Muscle layer of colon (tissue), 2 donors: ENCODE results near the gene TRAF3IP3.

ENCODE experiments used
- H3K27ac ChIP-seq: one replicate; pipeline ENCODE4 v1.7.0; 2013; ENCODE audit warnings: low read depth, mild to moderate bottlenecking, low read length, moderate library complexity
- H3K27me3 ChIP-seq, 2 donors: one replicate each; pipeline ENCODE4 v1.7.0; 2013; ENCODE audit warnings: low read length in 2 of 2, mild to moderate bottlenecking in 2 of 2; ENCODE audit not compliant: insufficient read depth in 2 of 2, control insufficient read depth in 1 of 2
- H3K36me3 ChIP-seq: one replicate; pipeline ENCODE4 v1.7.0; 2013; ENCODE audit warnings: mild to moderate bottlenecking, low read length; ENCODE audit not compliant: insufficient read depth
- H3K4me1 ChIP-seq: one replicate; pipeline ENCODE4 v1.7.0; 2013; ENCODE audit warnings: mild to moderate bottlenecking, low read length; ENCODE audit not compliant: insufficient read depth
- H3K4me3 ChIP-seq, 2 donors: one replicate each; pipeline ENCODE4 v1.7.0; 2013; ENCODE audit warnings: low read length in 2 of 2, low read depth in 1 of 2, mild to moderate bottlenecking in 1 of 2, moderate library complexity in 1 of 2
- H3K9ac ChIP-seq: one replicate; pipeline ENCODE4 v1.7.0; 2013; ENCODE audit warnings: low read length
- H3K9me3 ChIP-seq: one replicate; pipeline ENCODE4 v1.7.0; 2013; ENCODE audit warnings: mild to moderate bottlenecking, low read length
- donor health status: abdominal sarcoma.
- donor health status: Adenocarcinoma of cecum.

Gene TRAF3IP3

DNA sequence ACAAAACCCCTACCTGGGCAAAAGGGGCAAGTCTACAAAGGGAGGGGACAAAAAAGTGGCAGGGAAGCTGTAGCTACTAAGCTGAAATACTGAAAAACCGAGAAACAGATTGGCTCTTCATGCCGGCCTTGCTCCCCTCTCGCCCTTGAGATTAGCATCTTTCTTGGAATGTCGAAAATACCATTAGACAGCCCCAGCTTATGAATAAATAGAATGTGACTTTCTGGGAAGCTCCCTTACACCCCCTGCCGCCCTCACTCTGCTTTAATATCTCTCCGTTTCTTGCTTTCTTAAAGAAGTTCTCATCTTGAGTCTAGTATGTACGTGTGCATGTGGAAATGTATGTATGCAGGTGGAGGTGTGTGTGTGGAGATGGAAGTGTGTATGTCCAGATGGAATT lies 14.1 kb downstream of the TRAF3IP3 start:
- Histone ChIP-seq H3K4me1 (peaks cover 35% of the 10 kb centered on the region), H3K4me3 (no peak overlapping the region), H3K9me3 (no peaks in the 10 kb centered on the region), H3K27me3 (no peaks in the 10 kb centered on the region), H3K27ac (peak overlapping the region; percentile 67), H3K36me3 (no peaks in the 10 kb centered on the region), H3K9ac (no peak overlapping the region)

DNA sequence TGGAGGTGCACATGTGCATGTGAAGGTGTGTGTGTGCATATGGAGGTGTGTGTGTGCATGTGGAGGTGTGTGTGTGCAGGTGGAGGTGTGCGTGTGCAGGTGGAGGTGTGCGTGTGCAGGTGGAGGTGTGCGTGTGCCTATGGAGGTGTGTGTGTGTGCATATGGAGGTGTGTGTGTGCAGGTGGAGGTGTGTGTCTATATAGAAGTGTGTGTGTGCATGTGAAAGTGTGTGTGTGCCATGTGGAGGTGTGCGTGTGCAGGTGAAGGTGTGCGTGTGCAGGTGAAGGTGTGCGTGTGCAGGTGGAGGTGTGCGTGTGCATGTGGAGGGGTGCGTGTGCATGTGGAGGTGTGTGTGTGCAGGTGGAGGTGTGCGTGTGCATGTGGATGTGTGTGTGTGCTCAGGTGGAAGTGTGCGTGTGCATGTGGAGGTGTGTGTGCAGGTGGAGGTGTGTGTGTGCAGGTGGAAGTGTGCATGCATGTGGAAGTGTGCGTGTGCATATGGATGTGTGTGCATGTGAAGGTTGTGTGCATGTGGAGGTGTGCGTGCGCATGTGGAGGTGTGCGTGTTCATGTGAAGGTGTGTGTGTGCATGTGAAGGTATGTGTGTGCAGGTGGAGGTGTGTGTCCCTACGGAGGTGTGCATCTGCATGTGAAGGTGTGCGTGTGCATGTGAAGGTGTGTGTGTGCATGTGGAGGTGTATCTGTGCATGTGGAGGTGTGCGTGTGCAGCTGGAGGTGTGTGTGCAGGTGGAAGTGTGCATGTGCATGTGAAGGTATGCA lies 15.0 kb downstream of the TRAF3IP3 start:
- Histone ChIP-seq H3K9ac (no peak overlapping the region), H3K4me1 (peaks cover 35% of the 10 kb centered on the region)

DNA sequence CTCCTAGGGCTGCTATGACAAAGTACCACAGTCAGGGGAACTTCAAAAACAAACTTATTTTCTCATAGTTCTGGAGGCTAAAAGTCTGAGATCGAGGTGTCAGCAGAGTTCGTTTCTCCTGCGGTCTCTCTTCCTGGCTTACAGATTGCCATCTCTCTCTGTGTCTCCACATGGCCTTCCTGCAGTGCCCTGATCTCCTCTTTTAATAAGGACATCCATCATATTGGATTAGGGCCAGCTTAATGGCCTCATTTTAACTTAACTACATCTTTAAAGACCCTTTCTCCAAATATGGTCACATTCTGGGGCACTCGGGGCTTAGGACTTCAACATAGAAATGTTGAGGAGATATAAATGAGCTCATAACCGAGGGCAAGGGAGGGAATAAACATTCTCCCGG lies 16.3 kb downstream of the TRAF3IP3 start:
- no peaks in the 10 kb centered on the region for H3K27me3 ChIP-seq
- H3K4me1 ChIP-seq = peaks cover 35% of the 10 kb centered on the region
- no peak overlapping the region for H3K27ac ChIP-seq

More for the DNA sequence above, 15.0 kb downstream of the TRAF3IP3 start:
- Histone ChIP-seq H3K27me3 (no peaks in the 10 kb centered on the region), H3K36me3 (no peaks in the 10 kb centered on the region), H3K9me3 (no peaks in the 10 kb centered on the region), H3K4me3 (no peak overlapping the region), H3K27ac (no peak overlapping the region)

DNA sequence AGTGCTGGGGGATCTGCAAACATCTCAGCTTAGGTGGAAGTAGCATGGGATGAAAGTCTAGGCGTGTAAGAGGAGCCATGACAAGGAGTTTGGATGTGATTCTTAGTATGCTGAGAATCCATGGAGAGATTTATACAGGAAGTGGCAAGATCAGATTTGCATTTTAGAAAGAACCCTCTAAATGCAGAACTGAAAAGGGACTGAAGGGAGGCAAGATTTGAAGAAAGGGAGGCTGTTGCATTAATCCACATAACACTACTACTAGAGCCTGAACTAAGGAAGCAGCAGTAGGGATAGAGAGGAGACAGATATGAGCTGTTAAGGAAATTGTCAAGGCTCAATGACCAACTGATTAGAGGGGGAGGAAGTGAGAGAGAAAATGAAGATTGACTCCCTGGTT lies 18.7 kb downstream of the TRAF3IP3 start:
- Histone ChIP-seq H3K9ac (no peak overlapping the region), H3K27ac (no peak overlapping the region), H3K4me1 (peaks cover 16% of the 10 kb centered on the region), H3K27me3 (no peaks in the 10 kb centered on the region), H3K36me3 (no peaks in the 10 kb centered on the region), H3K9me3 (no peaks in the 10 kb centered on the region), H3K4me3 (no peak overlapping the region)

More for the DNA sequence above, 16.3 kb downstream of the TRAF3IP3 start:
- Histone ChIP-seq H3K4me3 (no peak overlapping the region), H3K9ac (no peak overlapping the region), H3K36me3 (no peaks in the 10 kb centered on the region), H3K9me3 (no peaks in the 10 kb centered on the region)

DNA sequence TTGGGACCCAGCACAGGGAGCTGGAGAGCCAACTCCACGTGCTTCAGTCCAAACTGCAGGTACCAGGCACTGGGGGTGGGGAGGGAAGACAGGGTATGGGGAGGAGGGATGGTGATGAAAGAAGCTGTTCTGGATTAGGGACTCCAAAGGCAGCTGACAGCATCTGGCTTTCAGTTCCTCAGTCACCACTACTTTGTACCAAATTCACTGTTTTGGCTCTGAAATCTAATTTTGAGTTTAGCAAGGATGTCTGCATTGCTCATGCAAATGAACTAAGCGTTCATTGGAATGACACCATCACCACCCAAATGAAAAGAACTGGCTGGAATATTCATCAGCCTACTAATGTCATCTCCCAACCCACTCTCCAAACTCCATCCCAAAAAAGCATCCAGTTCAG lies 19.8 kb downstream of the TRAF3IP3 start:
- Histone ChIP-seq H3K9me3 (no peaks in the 10 kb centered on the region), H3K27me3 (no peaks in the 10 kb centered on the region), H3K4me3 (no peak overlapping the region), H3K9ac (no peak overlapping the region), H3K27ac (no peak overlapping the region), H3K4me1 (peaks cover 6% of the 10 kb centered on the region), H3K36me3 (no peaks in the 10 kb centered on the region)

DNA sequence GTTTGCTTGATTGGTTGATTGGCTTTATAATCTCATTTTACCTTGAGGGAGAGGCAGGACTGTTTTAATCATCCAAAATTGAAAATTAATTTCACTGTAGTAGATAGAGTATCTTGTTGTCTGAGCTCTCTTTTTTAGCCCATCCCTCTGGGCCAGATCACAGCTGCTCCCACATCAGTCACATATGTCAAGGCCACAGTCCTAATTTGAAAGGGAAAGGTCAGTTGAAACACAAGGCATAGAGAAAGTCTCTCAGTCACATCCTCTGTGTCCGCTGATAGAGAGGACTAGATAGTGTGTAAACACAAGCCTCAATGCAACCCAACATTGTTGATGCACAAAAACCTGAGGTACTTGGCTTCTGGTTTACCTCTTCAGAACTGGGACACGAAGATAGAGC lies 21.7 kb downstream of the TRAF3IP3 start:
- no peaks in the 10 kb centered on the region for H3K4me1 ChIP-seq
- no peak overlapping the region for H3K9ac ChIP-seq
- H3K9me3 ChIP-seq = no peaks in the 10 kb centered on the region
- H3K27ac ChIP-seq = no peak overlapping the region
- H3K36me3 ChIP-seq = no peaks in the 10 kb centered on the region
- no peaks in the 10 kb centered on the region for H3K27me3 ChIP-seq
- no peak overlapping the region for H3K4me3 ChIP-seq

DNA sequence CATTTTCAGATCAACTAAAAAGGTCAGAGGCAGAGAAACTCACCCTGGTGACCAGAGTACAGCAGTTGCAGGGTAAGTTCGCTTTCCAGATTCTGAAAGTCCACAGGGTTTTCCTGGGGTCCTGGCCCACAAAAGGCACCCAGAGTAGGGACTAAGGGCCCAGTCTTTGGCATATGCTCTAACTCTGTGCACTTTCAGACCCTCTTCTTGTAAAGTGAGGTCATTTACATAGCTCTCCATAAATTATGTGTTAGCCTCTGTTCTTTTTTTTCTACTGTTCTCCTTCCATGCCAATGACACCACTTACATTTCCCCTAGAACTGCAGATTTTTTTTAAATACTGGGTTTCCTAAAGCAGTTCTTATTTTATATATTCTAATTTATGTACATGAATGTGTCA lies 22.2 kb downstream of the TRAF3IP3 start:
- no peaks in the 10 kb centered on the region for H3K9me3 ChIP-seq
- H3K4me3 ChIP-seq = no peak overlapping the region
- H3K9ac ChIP-seq = no peak overlapping the region
- H3K36me3 ChIP-seq = no peaks in the 10 kb centered on the region
- H3K27me3 ChIP-seq = no peaks in the 10 kb centered on the region
- H3K4me1 ChIP-seq = peaks cover under 1% of the 10 kb centered on the region
- no peak overlapping the region for H3K27ac ChIP-seq

DNA sequence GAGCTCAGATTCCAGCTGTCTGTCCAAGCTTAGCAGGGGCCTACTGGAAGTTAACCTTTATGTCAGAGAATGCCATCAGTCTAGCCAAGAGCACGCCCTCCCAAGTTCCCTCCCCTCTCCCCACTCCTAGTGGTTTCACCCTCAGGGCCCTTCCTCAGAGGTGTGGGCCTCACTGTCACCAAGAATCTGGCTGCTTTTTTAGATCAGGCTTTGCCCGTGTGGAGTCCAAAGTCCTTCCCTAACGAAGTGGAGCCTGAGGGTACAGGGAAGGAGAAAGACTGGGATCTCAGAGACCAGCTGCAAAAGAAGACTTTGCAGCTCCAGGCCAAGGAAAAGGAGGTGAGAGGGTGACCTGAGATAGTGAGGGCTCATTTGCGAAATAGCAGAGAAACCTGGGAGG lies 24.4 kb downstream of the TRAF3IP3 start:
- Histone ChIP-seq H3K27ac (no peak overlapping the region), H3K9me3 (no peaks in the 10 kb centered on the region), H3K4me1 (peaks cover 15% of the 10 kb centered on the region), H3K4me3 (no peak overlapping the region), H3K9ac (no peak overlapping the region), H3K27me3 (no peaks in the 10 kb centered on the region), H3K36me3 (no peaks in the 10 kb centered on the region)

DNA sequence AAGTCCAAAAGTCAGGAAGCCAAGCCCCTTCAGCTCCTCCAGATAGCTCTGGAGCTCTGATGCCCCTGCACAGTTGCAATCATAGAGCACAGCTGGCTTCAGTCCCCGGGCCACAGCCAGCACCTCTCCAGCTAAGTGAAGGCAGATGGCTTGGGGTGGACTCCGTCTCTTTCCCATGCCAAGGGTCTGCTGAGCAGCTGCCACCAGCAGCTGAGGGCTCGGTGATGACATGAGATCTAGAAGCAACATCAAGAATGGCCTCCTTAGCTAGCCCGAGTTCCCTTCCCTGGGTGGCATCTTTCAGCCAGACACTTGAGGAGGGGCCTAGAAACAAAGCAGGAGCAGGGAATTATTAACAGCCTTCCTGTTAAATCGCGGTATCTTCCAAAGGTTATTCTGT lies 27.5 kb downstream of the TRAF3IP3 start:
- peaks cover 34% of the 10 kb centered on the region for H3K4me1 ChIP-seq
- no peaks in the 10 kb centered on the region for H3K27me3 ChIP-seq
- H3K9ac ChIP-seq = no peak overlapping the region
- H3K27ac ChIP-seq = no peak overlapping the region
- H3K9me3 ChIP-seq = no peaks in the 10 kb centered on the region
- H3K4me3 ChIP-seq = peak overlapping the region in 1 of 2 donors; percentile 81
- no peaks in the 10 kb centered on the region for H3K36me3 ChIP-seq

DNA sequence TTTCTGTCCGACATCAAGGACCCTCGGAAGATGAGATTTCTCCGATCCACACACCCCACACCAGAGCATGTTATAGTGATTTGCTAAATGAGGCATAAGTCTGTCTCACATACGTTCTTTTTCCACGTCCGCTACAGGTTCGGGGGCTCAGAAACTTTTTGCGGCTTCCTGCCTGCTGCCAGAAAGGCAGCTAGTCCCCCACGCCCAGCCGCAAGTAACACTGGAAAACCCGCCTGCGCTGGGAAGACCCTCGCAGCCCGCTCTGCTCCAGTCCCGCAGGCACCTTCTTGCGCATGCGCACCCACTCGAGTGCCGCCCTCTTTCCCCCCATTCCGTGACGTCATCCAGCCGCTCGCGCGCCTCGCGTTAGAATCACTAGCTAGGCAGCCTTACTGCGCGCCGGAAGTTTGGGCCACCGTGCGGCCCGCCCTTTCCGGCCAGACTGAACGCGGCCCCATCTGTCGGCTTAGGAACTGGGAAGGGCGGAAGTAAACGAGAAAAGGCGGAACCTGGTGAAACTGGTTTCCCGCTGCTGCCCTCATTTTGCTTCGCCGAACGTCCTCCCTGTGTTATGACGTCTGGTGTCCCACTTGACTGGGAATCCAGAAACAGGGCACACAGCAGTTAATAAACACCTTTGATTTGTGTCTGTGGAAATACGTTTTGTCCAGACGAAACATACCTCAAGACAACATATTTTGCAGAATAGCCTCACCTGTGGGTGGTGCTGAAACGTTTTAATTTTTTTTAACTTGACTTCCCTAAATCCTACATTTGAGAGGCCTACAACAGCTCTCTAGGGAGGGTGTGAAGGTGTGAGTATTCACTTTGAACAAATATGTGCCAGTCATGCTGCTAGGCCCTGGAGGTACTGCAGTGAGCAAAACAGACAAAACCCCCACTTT lies 28.7 kb downstream of the TRAF3IP3 start, which contains the start of gene C1orf74:
Gene C1orf74, minus strand, starts transcription at position 295 of the 905 bp plus-strand sequence. CDS start 925 bp downstream, outside the sequence.
- H3K27me3 ChIP-seq = no peaks in the 10 kb centered on the region
- H3K27ac ChIP-seq = peak within 1 kb of the TSS; percentile 83
- H3K36me3 ChIP-seq = no peaks in the 10 kb centered on the region
- H3K4me1 ChIP-seq = peaks cover 40% of the 10 kb centered on the region
- peak within 1 kb of the TSS; percentile 52 to 81 for H3K4me3 ChIP-seq
- H3K9ac ChIP-seq = peak within 1 kb of the TSS; percentile 88
- H3K9me3 ChIP-seq = no peaks in the 10 kb centered on the region

DNA sequence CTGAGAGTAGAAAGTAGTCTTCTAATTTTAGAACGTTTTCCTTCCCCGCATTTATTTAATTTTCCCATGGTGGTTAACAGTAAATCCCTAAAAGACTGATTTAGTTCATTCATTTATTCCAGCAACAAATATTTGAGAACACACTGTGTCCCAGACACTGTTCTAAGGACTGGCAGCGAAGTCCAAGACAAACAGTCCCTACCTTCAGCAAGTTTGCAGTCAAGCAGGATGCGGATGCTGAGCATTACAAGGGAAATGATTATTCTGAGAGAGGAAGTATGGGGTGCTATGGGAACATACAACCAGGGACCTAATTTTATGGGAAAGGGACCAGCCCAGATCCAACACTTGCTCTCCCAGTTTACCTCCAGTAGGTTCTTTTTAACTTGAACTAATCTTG lies 29.7 kb downstream of the TRAF3IP3 start:
- H3K36me3 ChIP-seq = no peaks in the 10 kb centered on the region
- no peak overlapping the region for H3K27ac ChIP-seq
- H3K27me3 ChIP-seq = no peaks in the 10 kb centered on the region
- peaks cover 40% of the 10 kb centered on the region for H3K4me1 ChIP-seq
- H3K9ac ChIP-seq = no peak overlapping the region
- H3K9me3 ChIP-seq = no peaks in the 10 kb centered on the region
- H3K4me3 ChIP-seq = no peak overlapping the region
